Measurements from ENCODE around the gene GRM1.

GRM1 gene

GRCh38 chr6:146097586-146097985 lies 68.7 kb downstream of the GRM1 start:
- DNase-seq (ENCODE audit: low read depth in 2 of 3, low spot score in 1 of 3): no peak

GRCh38 chr6:146100776-146101175 lies 71.9 kb downstream of the GRM1 start:
- DNase-seq (ENCODE audit: low read depth in 2 of 3, low spot score in 1 of 3): no peak

GRCh38 chr6:146103416-146104072 lies 74.7 kb downstream of the GRM1 start:
- no peak for DNase-seq (ENCODE audit: low read depth in 2 of 3, low spot score in 1 of 3)

- DNase-seq (ENCODE audit: low read depth in 2 of 3, low spot score in 1 of 3): no peak
Measured at GRCh38 chr6:146106532-146106931, 77.7 kb downstream of the GRM1 start.

- no peak for DNase-seq (ENCODE audit: low read depth in 2 of 3, low spot score in 1 of 3)
Measured at GRCh38 chr6:146110990-146111389, 82.1 kb downstream of the GRM1 start.

GRCh38 chr6:146111881-146112450 lies 83.1 kb downstream of the GRM1 start:
- no peak for DNase-seq (ENCODE audit: low read depth in 2 of 3, low spot score in 1 of 3)

- no peak for DNase-seq (ENCODE audit: low read depth in 2 of 3, low spot score in 1 of 3)
Measured at GRCh38 chr6:146113084-146113623, 84.3 kb downstream of the GRM1 start.

GRCh38 chr6:146123616-146124015 lies 94.8 kb downstream of the GRM1 start:
- DNase-seq (ENCODE audit: low read depth in 2 of 3, low spot score in 1 of 3): no peak

- no peak for DNase-seq (ENCODE audit: low read depth in 2 of 3, low spot score in 1 of 3)
Measured at GRCh38 chr6:146127447-146128215, 98.8 kb downstream of the GRM1 start.

GRCh38 chr6:146133866-146134265 lies 105.0 kb downstream of the GRM1 start:
- DNase-seq (ENCODE audit: low read depth in 2 of 3, low spot score in 1 of 3): no peak

- DNase-seq (ENCODE audit: low read depth in 2 of 3, low spot score in 1 of 3): no peak
Measured at GRCh38 chr6:146135167-146135566, 106.3 kb downstream of the GRM1 start.

- no peak for DNase-seq (ENCODE audit: low read depth in 2 of 3, low spot score in 1 of 3)
Measured at GRCh38 chr6:146146836-146147235, 118.0 kb downstream of the GRM1 start.

- DNase-seq (ENCODE audit: low read depth in 2 of 3, low spot score in 1 of 3): no peak
Measured at GRCh38 chr6:146149770-146150169, 120.9 kb downstream of the GRM1 start.

GRCh38 chr6:146153040-146153758 lies 124.3 kb downstream of the GRM1 start:
- no peak for DNase-seq (ENCODE audit: low read depth in 2 of 3, low spot score in 1 of 3)

GRCh38 chr6:146154197-146154596 lies 125.3 kb downstream of the GRM1 start:
- no peak for DNase-seq (ENCODE audit: low read depth in 2 of 3, low spot score in 1 of 3)

- DNase-seq (ENCODE audit: low read depth in 2 of 3, low spot score in 1 of 3): no peak
Measured at GRCh38 chr6:146161664-146162063, 132.8 kb downstream of the GRM1 start.

- no peak for DNase-seq (ENCODE audit: low read depth in 2 of 3, low spot score in 1 of 3)
Measured at GRCh38 chr6:146169872-146170271, 141.0 kb downstream of the GRM1 start.

- DNase-seq (ENCODE audit: low read depth in 2 of 3, low spot score in 1 of 3): no peak
Measured at GRCh38 chr6:146177785-146178184, 148.9 kb downstream of the GRM1 start.

- no peak for DNase-seq (ENCODE audit: low read depth in 2 of 3, low spot score in 1 of 3)
Measured at GRCh38 chr6:146183831-146184230, 155.0 kb downstream of the GRM1 start.

GRCh38 chr6:146184701-146185100 lies 155.8 kb downstream of the GRM1 start:
- no peak for DNase-seq (ENCODE audit: low read depth in 2 of 3, low spot score in 1 of 3)

GRCh38 chr6:146189131-146189530 lies 160.3 kb downstream of the GRM1 start:
- no peak for DNase-seq (ENCODE audit: low read depth in 2 of 3, low spot score in 1 of 3)
